Spleen (tissue), 7 donors: ENCODE measurements around the gene TYW1B.
"Not testable (repeated sequence)": the region's sequence is repeated elsewhere in the genome, so short reads cannot be mapped to it uniquely, and the experiment has no call there.

ENCODE experiments used
- CTCF ChIP-seq, 11 experiments: fragments of 200-600 bp in 7 of 11; fragments of 450-650 bp in 4 of 11; sonication (generic) in 4 of 11; IDR thresholded peaks in 8 of 11; conservative IDR thresholded peaks in 3 of 11; 1 replicate in 7 of 11; 2 replicates in 4 of 11; pipeline versions ENCODE4 v1.4.0 to v1.8.0; 2016 to 2021; ENCODE audit warnings: antibody characterized with exemption in 11 of 11, inconsistent platforms in 4 of 11, mild to moderate bottlenecking in 1 of 11
- POLR2A ChIP-seq, 3 donors: fragments of 450-650 bp; IDR thresholded peaks; one replicate each; pipeline ENCODE4 v1.5.1; 2017; ENCODE audit warnings: antibody characterized with exemption in 3 of 3, mild to moderate bottlenecking in 1 of 3
- POLR2AphosphoS5 ChIP-seq, 3 donors: sonication (generic); formaldehyde crosslinking; IDR thresholded peaks; one replicate each; pipeline ENCODE4 v1.5.1; 2017; ENCODE audit warnings: antibody characterized with exemption in 3 of 3
- donor health status: DM: no; HTN: no; CAD: no; lungs with moderate emphysema.
- donor health status: DM: no; HTN: no; CAD: no.
- donor health status: DM: no; HTN: no; CAD: no.

- TF ChIP-seq CTCF (IDR thresholded peaks at IDR 0.05 in 8 of 11, conservative IDR thresholded peaks at IDR 0.05 in 3 of 11); POLR2A (IDR thresholded peaks at IDR 0.05); POLR2AphosphoS5 (IDR thresholded peaks at IDR 0.05): not testable (repeated sequence)
Measured at GRCh38 chr7:72697066-72697465, 130.9 kb downstream of the TYW1B start.
